Activated naive CD4-positive, alpha-beta T cell treated with anti-CD3 and anti-CD28 coated beads, Interleukin-2, amount 50 U/mL, for 72 hours (primary cell): ENCODE data around the gene RTCA. TPM values are rescaled to one million over a fixed set of nuclear protein-coding genes. Genes with fewer than 3 reads are reported as not detected.
"Not testable (repeated sequence)": the region's sequence is repeated elsewhere in the genome, so short reads cannot be mapped to it uniquely, and the experiment has no call there.

Experiments
- ATAC-seq, 2 donors: fragments of 150-1000 bp; cut with Tn5 transposase; 2 replicates each; pipeline ENCODE4 v1.10.0; 2021; ENCODE audit warnings: mild to moderate bottlenecking in 2 of 2, moderate library complexity in 2 of 2
- DNase-seq, 2 donors: peaks; one replicate each; pipeline ENCODE4 v3.0.0; 2021 to 2022; ENCODE audit warnings: low spot score in 2 of 2
- H3K27ac Mint-ChIP-seq, 2 donors: one replicate each; pipeline ENCODE4 v1.8.0; 2022; ENCODE audit warnings: mild to moderate bottlenecking in 2 of 2, mixed read lengths in 2 of 2
- H3K36me3 Mint-ChIP-seq, 2 donors: one replicate each; pipeline ENCODE4 v1.8.0; 2022; ENCODE audit warnings: mixed read lengths in 2 of 2
- H3K9me3 Mint-ChIP-seq, 2 donors: one replicate each; pipeline ENCODE4 v1.8.0; 2022; ENCODE audit warnings: mixed read lengths in 2 of 2
- total RNA-seq, 2 donors: library from RNA; stranded (reverse); gene quantifications; one replicate each; pipeline ENCODE4 v1.2.3, GENCODE V29; 2022

RTCA gene
- total RNA-seq, result 10 to 100 TPM; 33.4 to 42.6 TPM

- Mint-ChIP-seq H3K27ac (peak within 1 kb of the TSS; percentile 97 to 99), H3K9me3 (peaks cover 0 to 4% of the 10 kb centered on the region in 2 donors), H3K36me3 (peaks cover 21 to 45% of the 10 kb centered on the region in 2 donors)
- DNase-seq, result peak; percentile 92 to 95
- ATAC-seq, result peak; percentile 95 to 96
These were observed at the start of gene RTCA for GRCh38 chr1:100265931-100266740. Gene RTCA (plus strand): TSS chr1:100266216. CDS start chr1:100266376, 160 bp downstream.

DNA sequence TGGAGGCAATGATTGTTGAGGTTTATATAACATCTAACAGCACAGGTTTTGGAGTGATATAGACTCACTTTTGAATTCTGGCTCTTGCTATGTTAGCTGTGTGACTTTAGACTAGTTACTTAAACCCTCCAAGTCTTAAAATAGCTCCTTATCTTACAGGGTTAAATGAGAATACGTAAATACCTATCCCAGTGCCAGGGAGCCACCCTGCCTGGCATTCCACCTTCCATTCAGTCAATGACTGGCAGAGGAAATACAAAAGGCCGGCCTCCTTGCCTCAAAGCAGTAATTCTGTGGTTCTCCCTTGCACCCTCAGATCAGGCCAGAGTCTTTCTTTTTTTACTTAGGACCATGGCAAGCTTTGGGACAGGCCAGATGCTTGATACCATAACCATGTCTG lies 48.2 kb upstream of the RTCA start:
- Mint-ChIP-seq H3K27ac (no peak overlapping the region), H3K9me3 (no peaks in the 10 kb centered on the region), H3K36me3 (peaks cover 0 to 13% of the 10 kb centered on the region in 2 donors)
- ATAC-seq (no peak), DNase-seq (no peak)

- H3K36me3 Mint-ChIP-seq, result peaks cover 0 to 13% of the 10 kb centered on the region in 2 donors
- H3K27ac Mint-ChIP-seq, result no peak overlapping the region
- no peaks in the 10 kb centered on the region for H3K9me3 Mint-ChIP-seq
- ATAC-seq, result no peak
- no peak for DNase-seq
These were observed 46.6 kb upstream of the RTCA start for GRCh38 chr1:100219457-100219856.

- Mint-ChIP-seq H3K9me3 (no peaks in the 10 kb centered on the region), H3K36me3 (peaks cover 0 to 13% of the 10 kb centered on the region in 2 donors), H3K27ac (no peak overlapping the region)
- DNase-seq, result no peak
- peak in 1 of 2 donors; percentile 39 for ATAC-seq
These were observed 46.1 kb upstream of the RTCA start for GRCh38 chr1:100219883-100220282.

DNA sequence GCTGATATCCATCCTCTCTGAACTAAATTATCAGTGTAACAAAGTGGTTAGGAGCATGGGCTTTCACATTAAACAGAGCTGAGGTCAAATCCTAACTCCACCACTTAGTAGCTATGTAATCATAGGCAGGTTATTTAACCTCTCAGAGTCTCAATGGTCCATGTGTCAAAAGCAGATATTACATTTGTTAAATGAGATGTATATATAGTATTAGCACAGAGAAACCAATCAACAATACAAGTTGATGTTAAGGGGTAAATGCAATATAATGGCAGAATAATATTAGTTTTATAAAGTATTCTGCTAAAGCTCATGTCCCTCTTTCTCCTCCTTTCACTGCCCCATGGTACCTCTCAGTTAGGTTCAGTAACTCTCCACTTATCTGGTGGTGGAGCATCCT lies 43.6 kb upstream of the RTCA start:
- DNase-seq (no peak), ATAC-seq (no peak)
- H3K9me3 Mint-ChIP-seq, result no peaks in the 10 kb centered on the region
- peaks cover 0 to 13% of the 10 kb centered on the region in 2 donors for H3K36me3 Mint-ChIP-seq
- H3K27ac Mint-ChIP-seq, result no peak overlapping the region

DNA sequence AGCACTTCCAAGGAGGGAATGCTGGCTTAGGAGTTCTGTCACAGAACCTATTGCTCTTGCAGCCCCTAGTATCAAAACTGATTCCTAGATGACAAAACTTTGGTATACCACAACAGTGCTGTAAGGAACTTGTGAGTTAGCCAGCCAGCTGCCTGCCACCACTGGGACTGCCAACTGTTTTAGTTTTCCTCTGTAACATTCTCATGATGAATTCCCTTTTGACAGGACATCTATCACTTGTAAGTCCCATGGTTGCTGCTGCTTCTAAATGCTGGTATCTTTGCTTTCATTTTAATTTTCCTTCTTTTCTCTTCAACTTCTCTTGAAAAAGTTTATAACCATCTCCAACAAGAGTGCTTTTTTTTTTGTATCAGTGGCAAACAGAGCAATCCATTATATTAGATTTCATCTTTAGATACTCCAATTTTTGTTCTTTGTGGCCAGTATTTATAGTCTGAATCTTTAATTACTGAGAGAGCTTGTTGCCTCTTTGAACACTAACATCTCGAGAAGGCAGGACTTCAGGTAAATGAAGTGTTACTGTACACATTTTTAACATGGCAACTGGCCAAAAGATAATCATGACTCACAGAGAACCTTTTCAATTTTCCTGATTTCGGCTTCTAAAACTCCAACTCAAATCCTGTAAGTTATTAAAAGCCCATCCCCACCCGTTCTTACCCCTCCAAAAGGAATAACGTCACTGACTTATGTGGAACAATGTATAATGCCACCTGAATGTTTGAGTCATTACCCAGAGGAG lies 36.2 kb upstream of the RTCA start:
- H3K9me3 Mint-ChIP-seq, result no peaks in the 10 kb centered on the region
- peaks cover 7 to 11% of the 10 kb centered on the region in 2 donors for H3K36me3 Mint-ChIP-seq
- H3K27ac Mint-ChIP-seq, result no peak overlapping the region
- DNase-seq (no peak), ATAC-seq (no peak)

GRCh38 chr1:100230765-100231164 lies 35.3 kb upstream of the RTCA start:
- peak overlapping the region in 1 of 2 donors; percentile 53 for H3K27ac Mint-ChIP-seq
- H3K9me3 Mint-ChIP-seq, result no peaks in the 10 kb centered on the region
- H3K36me3 Mint-ChIP-seq, result peaks cover 7 to 11% of the 10 kb centered on the region in 2 donors
- ATAC-seq (peak; percentile 83 to 99), DNase-seq (no peak)

- no peaks in the 10 kb centered on the region for H3K9me3 Mint-ChIP-seq
- peaks cover 7 to 11% of the 10 kb centered on the region in 2 donors for H3K36me3 Mint-ChIP-seq
- DNase-seq (no peak), ATAC-seq (no peak)
- H3K27ac Mint-ChIP-seq, result no peak overlapping the region
These were observed 34.3 kb upstream of the RTCA start for GRCh38 chr1:100231721-100232120.

- Mint-ChIP-seq H3K27ac (no peak overlapping the region), H3K9me3 (no peaks in the 10 kb centered on the region), H3K36me3 (peaks cover 7 to 13% of the 10 kb centered on the region in 2 donors)
- ATAC-seq (no peak), DNase-seq (no peak)
These were observed 33.9 kb upstream of the RTCA start for GRCh38 chr1:100232156-100232555.

- H3K27ac Mint-ChIP-seq, H3K9me3 Mint-ChIP-seq, DNase-seq, ATAC-seq: not testable (repeated sequence)
- H3K36me3 Mint-ChIP-seq, result peaks cover 7 to 16% of the 10 kb centered on the region in 2 donors
These were observed 32.5 kb upstream of the RTCA start for GRCh38 chr1:100233566-100233965.

- H3K27ac Mint-ChIP-seq, result no peak overlapping the region
- ATAC-seq (no peak), DNase-seq (no peak)
- peaks cover 7 to 16% of the 10 kb centered on the region in 2 donors for H3K36me3 Mint-ChIP-seq
- H3K9me3 Mint-ChIP-seq, result no peaks in the 10 kb centered on the region
These were observed 31.6 kb upstream of the RTCA start for GRCh38 chr1:100234432-100234831.

GRCh38 chr1:100237091-100237490 lies 28.9 kb upstream of the RTCA start:
- peaks cover 0 to 9% of the 10 kb centered on the region in 2 donors for H3K36me3 Mint-ChIP-seq
- no peak for ATAC-seq
- H3K9me3 Mint-ChIP-seq, result no peaks in the 10 kb centered on the region
- DNase-seq, result no peak
- no peak overlapping the region for H3K27ac Mint-ChIP-seq

DNA sequence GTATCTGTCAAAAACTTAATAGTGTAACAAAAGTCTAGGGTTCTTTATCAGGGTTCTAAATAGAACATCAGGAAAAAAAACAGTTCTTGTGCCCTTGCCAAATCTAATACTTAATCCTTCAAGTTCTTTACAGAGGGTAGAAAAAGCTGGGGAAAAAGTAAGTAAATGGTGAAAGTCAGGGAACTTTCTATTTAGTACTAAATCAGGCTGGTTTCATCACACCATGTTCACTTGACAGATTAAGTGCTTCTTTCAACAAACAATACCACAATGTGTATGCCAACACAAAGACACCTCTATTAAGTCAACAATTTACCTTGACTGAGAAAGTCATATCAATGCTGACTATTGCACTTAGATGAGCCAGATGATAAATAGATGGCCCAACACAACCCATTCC lies 26.1 kb upstream of the RTCA start:
- no peak for DNase-seq
- ATAC-seq, result no peak

GRCh38 chr1:100240631-100241030 lies 25.4 kb upstream of the RTCA start:
- DNase-seq (no peak), ATAC-seq (no peak)
- Mint-ChIP-seq H3K9me3 (no peaks in the 10 kb centered on the region), H3K36me3 (peaks cover 0 to 9% of the 10 kb centered on the region in 2 donors), H3K27ac (no peak overlapping the region)

More for the DNA sequence above, 26.1 kb upstream of the RTCA start:
- Mint-ChIP-seq H3K36me3 (peaks cover 0 to 9% of the 10 kb centered on the region in 2 donors), H3K27ac (no peak overlapping the region), H3K9me3 (no peaks in the 10 kb centered on the region)

- no peak for DNase-seq
- ATAC-seq, result no peak
- Mint-ChIP-seq H3K36me3 (no peaks in the 10 kb centered on the region), H3K9me3 (no peaks in the 10 kb centered on the region), H3K27ac (no peak overlapping the region)
These were observed 19.3 kb upstream of the RTCA start for GRCh38 chr1:100246738-100247137.

- Mint-ChIP-seq H3K9me3 (no peaks in the 10 kb centered on the region), H3K27ac (no peak overlapping the region), H3K36me3 (no peaks in the 10 kb centered on the region)
- ATAC-seq, result no peak
- no peak for DNase-seq
These were observed 16.9 kb upstream of the RTCA start for GRCh38 chr1:100249155-100249536.

GRCh38 chr1:100249537-100250257 lies 16.3 kb upstream of the RTCA start, which contains the start of gene DBT:
Gene DBT (minus strand): TSS chr1:100249834. CDS start chr1:100249820, 14 bp downstream.
- Mint-ChIP-seq H3K36me3 (no peaks in the 10 kb centered on the region), H3K27ac (no peak within 1 kb of the TSS), H3K9me3 (no peaks in the 10 kb centered on the region)
- DNase-seq (peak; percentile 88 to 94), ATAC-seq (peak; percentile 100)
